A549 (cell line): ENCODE data around the gene CTNNA3. TPM values are rescaled to one million over a fixed set of nuclear protein-coding genes. Genes with fewer than 3 reads are reported as not detected.

ENCODE experiments used
- ATAC-seq, 2 experiments: fragments of 200-7000 bp in 1 of 2; fragments of >200 bp in 1 of 2; cut with Nextera tagmentation in 1 of 2; cut with Tn5 transposase in 1 of 2; 3 replicates each; pipeline versions ENCODE4 v1.8.0 to v1.9.1; 2018 to 2020; ENCODE audit warnings: mild to moderate bottlenecking in 1 of 2, moderate library complexity in 1 of 2
- CTCF ChIA-PET: fragments of 300-600 bp; sonication (Branson Sonifier 250); formaldehyde crosslinking; extraction: SDS; loops from one replicate; lab custom pipeline; 2021; ENCODE audit warnings: antibody characterized with exemption, inconsistent platforms; lab: Yijun Ruan, JAX
- POLR2A ChIA-PET: fragments of 350-600 bp; formaldehyde crosslinking; extraction: SDS; loops from one replicate; lab custom pipeline; 2021; ENCODE audit warnings: antibody characterized with exemption, inconsistent platforms; lab: Yijun Ruan, JAX
- DNase-seq, 2 experiments: peaks; one replicate each; pipeline versions ENCODE4 v3.0.0 to v3.0.0-alpha.2; 2011 to 2016; ENCODE audit warnings: low read depth in 1 of 2, low spot score in 1 of 2
- FAIRE-seq: peaks from 2 replicates; lab custom pipeline; 2011; peaks lifted over from hg19 to GRCh38; lab: Jason Lieb, UNC
- H3K27ac ChIP-seq, 2 experiments: fragments of >200 bp; sonication (Bioruptor Twin); formaldehyde crosslinking; 3 replicates each; pipeline ENCODE4 v1.5.1; 2016 to 2017
- H3K4me1 ChIP-seq: fragments of >200 bp; sonication (Bioruptor Twin); formaldehyde crosslinking; 3 replicates; pipeline ENCODE4 v1.6.1; 2016
- H3K4me2 ChIP-seq: fragments of >200 bp; sonication (Bioruptor Twin); formaldehyde crosslinking; 3 replicates; pipeline ENCODE4 v1.6.1; 2016
- H3K4me3 ChIP-seq: fragments of >200 bp; sonication (Bioruptor Twin); formaldehyde crosslinking; 3 replicates; pipeline ENCODE4 v1.5.1; 2016
- H3K9me3 ChIP-seq: fragments of >200 bp; sonication (Bioruptor Twin); formaldehyde crosslinking; 3 replicates; pipeline ENCODE4 v1.6.1; 2016
- CHD2 ChIP-seq: fragments of 150-350 bp; IDR thresholded peaks from 2 replicates; pipeline ENCODE4 v1.6.1; 2014; ENCODE audit warnings: low read length; ENCODE audit not compliant: partially characterized antibody
- CHD4 ChIP-seq: fragments of 200-600 bp; sonication (generic); IDR thresholded peaks from 2 replicates; pipeline ENCODE4 v1.6.1; 2016; ENCODE audit warnings: antibody characterized with exemption, mild to moderate bottlenecking, borderline replicate concordance
- EHF ChIP-seq: fragments of 250-450 bp; sonication (Bioruptor Pico); IDR thresholded peaks from 2 replicates; pipeline ENCODE4 v1.5.0; 2020; ENCODE audit warnings: mild to moderate bottlenecking
- EHMT2 ChIP-seq: fragments of 200-600 bp; sonication (generic); IDR thresholded peaks from 2 replicates; pipeline ENCODE4 v1.6.1; 2016; ENCODE audit warnings: antibody characterized with exemption, low read depth, mild to moderate bottlenecking, moderate library complexity
- ESRRA ChIP-seq: fragments of 150-350 bp; IDR thresholded peaks from 2 replicates; pipeline ENCODE4 v1.6.1; 2014; ENCODE audit warnings: mild to moderate bottlenecking, low read length, borderline replicate concordance
- FOSB ChIP-seq: fragments of 250-450 bp; sonication (Bioruptor Pico); IDR thresholded peaks from 2 replicates; pipeline ENCODE4 v1.5.0; 2020; ENCODE audit warnings: mild to moderate bottlenecking, moderate library complexity
- HDAC2 ChIP-seq: fragments of 200-600 bp; sonication (generic); IDR thresholded peaks from 2 replicates; pipeline ENCODE4 v1.6.1; 2016
- HES2 ChIP-seq: fragments of >200 bp; sonication (Bioruptor Twin); formaldehyde crosslinking; IDR thresholded peaks from 2 replicates; pipeline ENCODE4 v1.6.1; 2016
- HOXB13 ChIP-seq: fragments of 250-450 bp; sonication (Bioruptor Pico); IDR thresholded peaks from 2 replicates; pipeline ENCODE4 v1.5.0; 2020; ENCODE audit warnings: low read depth, mild to moderate bottlenecking, moderate library complexity
- KDM1A ChIP-seq: fragments of 200-600 bp; sonication (generic); IDR thresholded peaks from 2 replicates; pipeline ENCODE4 v1.6.1; 2016; ENCODE audit warnings: low read depth, mild to moderate bottlenecking
- MAFK ChIP-seq: fragments of 450-650 bp; IDR thresholded peaks from 2 replicates; pipeline ENCODE4 v1.6.1; 2014; ENCODE audit not compliant: partially characterized antibody
- NFE2L2 ChIP-seq: fragments of 150-350 bp; conservative IDR thresholded peaks from 2 replicates; pipeline ENCODE4 v1.6.1; 2014; ENCODE audit warnings: low read length
- NR3C1 ChIP-seq: fragments of >200 bp; sonication (Bioruptor Twin); formaldehyde crosslinking; IDR thresholded peaks from 3 replicates; pipeline ENCODE4 v1.6.1; 2017
- REST ChIP-seq: fragments of 200-600 bp; sonication (generic); IDR thresholded peaks from 2 replicates; pipeline ENCODE4 v1.6.1; 2016; ENCODE audit warnings: antibody characterized with exemption, mild to moderate bottlenecking, moderate library complexity
- RFX5 ChIP-seq: fragments of 450-650 bp; IDR thresholded peaks from 2 replicates; pipeline ENCODE4 v1.7.1; 2014; ENCODE audit warnings: antibody characterized with exemption, mild to moderate bottlenecking, moderate library complexity
- TFCP2L1 ChIP-seq: fragments of 250-450 bp; sonication (Bioruptor Pico); IDR thresholded peaks from 2 replicates; pipeline ENCODE4 v1.5.0; 2021; ENCODE audit warnings: mild to moderate bottlenecking
- USF2 ChIP-seq: fragments of 450-650 bp; IDR thresholded peaks from 2 replicates; pipeline ENCODE4 v1.6.1; 2014; ENCODE audit warnings: antibody characterized with exemption
- ZC3H11A ChIP-seq: fragments of 450-650 bp; IDR thresholded peaks from 2 replicates; pipeline ENCODE4 v1.6.1; 2014; ENCODE audit warnings: antibody characterized with exemption, mild to moderate bottlenecking
- WGBS: methylation state at CpG from one replicate; pipeline ENCODE4 v1.1.6; 2017; ENCODE audit errors: missing lambda C conversion rate; 5-methylcytosine and 5-hydroxymethylcytosine counted together
- polyA plus RNA-seq, 4 experiments: library from polyadenylated mRNA; depleted of rRNA in 3 of 4; stranded (reverse); fragments of >200 nt; fragmentation: RNase III in 1 of 4; extraction: RNeasy Plus Mini Kit Qiagen cat#74134 plus additional on column Dnase treatment in 1 of 4; gene quantifications; 2 replicates in 3 of 4; 3 replicates in 1 of 4; pipeline ENCODE4 v1.2.3, GENCODE V29; 2011 to 2017

Gene CTNNA3
- polyA plus RNA-seq, 2 of the 4 experiments (the other 2 are of a cell fraction) = not detected

GRCh38 chr10:66940965-66941364 is 755.0 kb downstream of the CTNNA3 start:
- Histone ChIP-seq H3K4me1 (no peaks in the 10 kb centered on the region), H3K4me2 (no peak overlapping the region), H3K27ac (no peak overlapping the region), H3K4me3 (no peak overlapping the region), H3K9me3 (no peaks in the 10 kb centered on the region)
- WGBS = 3% methylated on average over 3 of the region's 3 CpGs
- ChIA-PET CTCF (interaction anchor here (0.9 kb wide), 1 partner anchor 24 kb away, joined by 3 read pairs; no protein-coding TSS in a partner anchor), POLR2A (no interaction called here)
- FAIRE-seq = no peak
- ATAC-seq = no peak
- DNase-seq = no peak
- TF ChIP-seq NFE2L2 = no peak

- ChIA-PET CTCF (no interaction called here), POLR2A (no interaction called here)
- DNase-seq = no peak
These were observed 761.3 kb downstream of the CTNNA3 start for GRCh38 chr10:66934711-66935110.

GRCh38 chr10:66931949-66932343 is 764.0 kb downstream of the CTNNA3 start:
- Histone ChIP-seq H3K4me2 (no peak overlapping the region), H3K4me1 (no peaks in the 10 kb centered on the region), H3K4me3 (no peak overlapping the region), H3K9me3 (no peaks in the 10 kb centered on the region), H3K27ac (no peak overlapping the region)
- ChIA-PET POLR2A (no interaction called here), CTCF (interaction anchor here (0.9 to 1.5 kb wide), 2 partner anchors 589 to 1412 kb away, joined by 3 to 4 read pairs; no protein-coding TSS in a partner anchor)
- DNase-seq (no peak), FAIRE-seq (no peak), ATAC-seq (no peak)
- TF ChIP-seq REST (no peak), EHMT2 (no peak), FOSB (CRISPR knock-in tag) (no peak), NFE2L2 (no peak), CHD2 (no peak), NR3C1 (no peak), RFX5 (no peak), EHF (no peak), HES2 (no peak), HDAC2 (no peak), CHD4 (no peak), KDM1A (no peak), TFCP2L1 (no peak), USF2 (no peak), ZC3H11A (no peak), HOXB13 (CRISPR knock-in tag) (no peak), ESRRA (no peak)
- WGBS = 2% methylated on average over 3 of the region's 3 CpGs

More at GRCh38 chr10:66934711-66935110, 761.3 kb downstream of the CTNNA3 start:
- FAIRE-seq (no peak), ATAC-seq (no peak)
- Histone ChIP-seq H3K9me3 (no peaks in the 10 kb centered on the region), H3K27ac (no peak overlapping the region), H3K4me2 (no peak overlapping the region), H3K4me3 (no peak overlapping the region), H3K4me1 (no peaks in the 10 kb centered on the region)
- TF ChIP-seq MAFK (peak; percentile 88), RFX5 (no peak)
